CD4-positive, alpha-beta memory T cell (primary cell): ENCODE data around the gene C7orf57. TPM values are rescaled to one million over a fixed set of nuclear protein-coding genes. Genes with fewer than 3 reads are reported as not detected.
A peak's percentile ranks its signal among the peaks of the same experiment; 100 is the strongest.

ENCODE experiments used
- CTCF ChIA-PET: fragments of 350-600 bp; sonication (Branson Sonifier 250); formaldehyde crosslinking; loops from one replicate; lab custom pipeline; 2021; ENCODE audit warnings: inconsistent platforms; ENCODE audit not compliant: partially characterized antibody; lab: Charles Lee
- POLR2A ChIA-PET: fragments of 350-600 bp; sonication (Branson Sonifier 250); formaldehyde crosslinking; loops from one replicate; lab custom pipeline; 2021; ENCODE audit not compliant: partially characterized antibody; lab: Charles Lee
- DNase-seq, 5 donors: peaks; one replicate each; pipeline versions ENCODE4 v3.0.0 to v3.0.0-alpha.2; 2020 to 2022; ENCODE audit warnings: mixed read lengths in 1 of 5
- H3K27ac ChIP-seq: one replicate; pipeline ENCODE4 v1.7.0; 2013; ENCODE audit warnings: low read depth, low read length
- H3K27me3 ChIP-seq: 2 replicates; pipeline ENCODE4 v1.7.0; 2013; ENCODE audit warnings: mild to moderate bottlenecking, low read length, moderate library complexity; ENCODE audit not compliant: insufficient read depth
- H3K36me3 ChIP-seq: 2 replicates; pipeline ENCODE4 v1.7.0; 2013; ENCODE audit warnings: mild to moderate bottlenecking, low read length, moderate library complexity; ENCODE audit not compliant: insufficient read depth
- H3K4me1 ChIP-seq: 2 replicates; pipeline ENCODE4 v1.7.0; 2013; ENCODE audit warnings: mild to moderate bottlenecking, low read length, moderate library complexity; ENCODE audit not compliant: insufficient read depth
- H3K4me3 ChIP-seq, 2 donors: one replicate each; pipeline ENCODE4 v1.7.0; 2013; ENCODE audit warnings: low read length in 2 of 2, mild to moderate bottlenecking in 1 of 2
- H3K9me3 ChIP-seq, 2 donors: one replicate each; pipeline ENCODE4 v1.7.0; 2013; ENCODE audit warnings: low read length in 2 of 2, control low read depth in 1 of 2; ENCODE audit not compliant: control insufficient read depth in 1 of 2
- H3K27ac Mint-ChIP-seq, 7 donors: one replicate each; pipeline ENCODE4 v1.8.0; 2020 to 2021; ENCODE audit warnings: mixed read lengths in 7 of 7, mild to moderate bottlenecking in 6 of 7, inconsistent platforms in 3 of 7, moderate library complexity in 3 of 7
- H3K27me3 Mint-ChIP-seq, 2 donors: one replicate each; pipeline ENCODE4 v1.8.0; 2020 to 2021; ENCODE audit warnings: mixed read lengths in 2 of 2
- H3K36me3 Mint-ChIP-seq, 2 donors: one replicate each; pipeline ENCODE4 v1.8.0; 2020 to 2021; ENCODE audit warnings: mixed read lengths in 2 of 2, inconsistent platforms in 1 of 2, mild to moderate bottlenecking in 1 of 2
- H3K4me1 Mint-ChIP-seq, 4 donors: one replicate each; pipeline ENCODE4 v1.8.0; 2020 to 2021; ENCODE audit warnings: mixed read lengths in 4 of 4, mild to moderate bottlenecking in 1 of 4
- H3K4me3 Mint-ChIP-seq, 8 donors: one replicate each; pipeline ENCODE4 v1.8.0; 2020 to 2021; ENCODE audit warnings: mixed read lengths in 8 of 8, mild to moderate bottlenecking in 7 of 8, moderate library complexity in 6 of 8, inconsistent platforms in 3 of 8
- H3K9me3 Mint-ChIP-seq, 8 donors: one replicate each; pipeline ENCODE4 v1.8.0; 2020 to 2021; ENCODE audit warnings: mixed read lengths in 8 of 8, mild to moderate bottlenecking in 5 of 8, inconsistent platforms in 3 of 8, moderate library complexity in 1 of 8
- intact Hi-C: fragments of 100-400 bp; cut with micrococcal nuclease; formaldehyde crosslinking; loops from one replicate; pipeline ENCODE4 v1.15.1; 2023
- polyA plus RNA-seq, 2 donors: library from polyadenylated mRNA; unstranded; fragments of 300-500 nt; fragmentation: Illumina TruSeq; gene quantifications; one replicate each; pipeline ENCODE4 v1.2.3, GENCODE V29; 2021
- total RNA-seq, 2 experiments: library from RNA; stranded (reverse); gene quantifications; one replicate each; pipeline ENCODE4 v1.2.3, GENCODE V29; 2021

The C7orf57 gene
- total and polyA plus RNA-seq, 4 experiments from 2014 or later = 0.16 to 0.22 TPM; not detected in 2

DNA sequence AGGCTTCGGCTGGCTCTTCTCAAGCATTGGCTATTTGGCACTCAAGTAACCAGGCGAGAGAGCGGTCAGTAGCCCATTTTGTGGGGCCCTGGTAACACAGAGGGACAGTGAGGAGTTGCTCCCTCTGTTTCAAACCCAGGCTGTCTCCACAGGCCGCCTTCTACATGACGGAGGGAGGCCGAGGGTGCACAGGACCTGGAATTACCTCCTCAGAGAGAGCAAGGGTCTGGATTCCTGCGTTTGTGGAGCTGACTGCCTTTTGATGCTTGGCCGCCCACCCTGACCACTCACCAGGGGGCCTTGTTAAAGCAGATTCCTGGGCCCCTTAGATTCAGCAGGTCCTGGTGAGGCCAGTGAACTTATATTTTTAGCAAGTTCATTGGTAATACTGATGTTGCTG, 66.0 kb downstream of the C7orf57 start:
- H3K4me3 ChIP-seq = no peak overlapping the region
- peaks cover 61% of the 10 kb centered on the region for H3K4me1 ChIP-seq
- Mint-ChIP-seq H3K27ac (peak overlapping the region in 4 of 7 donors; percentile 47 to 84 (median 70)), H3K4me3 (no peak overlapping the region), H3K36me3 (peaks cover 67 to 84% of the 10 kb centered on the region in 2 donors), H3K9me3 (no peaks in the 10 kb centered on the region), H3K27me3 (no peaks in the 10 kb centered on the region), H3K4me1 (peaks cover 41 to 66% (median 45%) of the 10 kb centered on the region in 4 donors)
- peaks cover 68% of the 10 kb centered on the region for H3K36me3 ChIP-seq
- no peak overlapping the region for H3K27ac ChIP-seq
- intact Hi-C loops = no loop called here
- DNase-seq = no peak
- POLR2A ChIA-PET = interaction anchor here (1.8 to 4.5 kb wide), 3 partner anchors 12 to 109 kb away, joined by 5 to 20 read pairs (median 7); partner anchors contain the start of gene UPP1
- H3K27me3 ChIP-seq = no peaks in the 10 kb centered on the region
- no peaks in the 10 kb centered on the region for H3K9me3 ChIP-seq
- CTCF ChIA-PET = interaction anchor here (1.2 to 13.3 kb wide), 8 partner anchors 9 to 156 kb away, joined by 3 to 218 read pairs (median 10); partner anchors contain the start of gene UPP1

DNA sequence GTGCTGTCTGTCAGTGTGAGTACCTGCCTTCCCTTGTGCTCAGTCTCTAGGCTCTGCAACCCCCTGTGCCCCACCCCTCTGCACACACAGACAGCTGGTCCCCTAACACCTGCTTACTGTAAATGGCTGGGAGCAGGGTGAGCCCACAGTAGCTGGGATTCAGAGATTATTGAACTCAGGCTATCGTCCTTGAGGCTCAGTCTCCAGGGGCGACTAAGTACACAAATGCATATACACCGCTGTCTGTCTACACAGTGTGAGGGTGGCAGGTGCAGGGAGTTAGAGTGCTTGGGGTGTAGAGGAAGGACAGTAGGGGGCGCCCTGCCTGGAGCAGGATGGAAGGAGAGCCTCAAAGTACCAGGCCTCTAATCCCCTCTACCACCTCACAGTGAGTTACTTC, 66.6 kb downstream of the C7orf57 start:
- Histone ChIP-seq H3K9me3 (no peaks in the 10 kb centered on the region), H3K4me1 (peaks cover 55% of the 10 kb centered on the region), H3K27me3 (no peaks in the 10 kb centered on the region), H3K4me3 (no peak overlapping the region), H3K36me3 (peaks cover 74% of the 10 kb centered on the region), H3K27ac (no peak overlapping the region)
- Mint-ChIP-seq H3K27ac (peak overlapping the region; percentile 59 to 88 (median 80)), H3K36me3 (peaks cover 69 to 85% of the 10 kb centered on the region in 2 donors), H3K4me1 (peaks cover 38 to 61% (median 40%) of the 10 kb centered on the region in 4 donors), H3K27me3 (no peaks in the 10 kb centered on the region), H3K9me3 (no peaks in the 10 kb centered on the region), H3K4me3 (no peak overlapping the region)
- ChIA-PET CTCF (interaction anchor here (1.2 to 13.3 kb wide), 10 partner anchors 8 to 157 kb away, joined by 3 to 218 read pairs (median 10); partner anchors contain the start of gene UPP1), POLR2A (interaction anchor here (1.8 to 4.5 kb wide), 3 partner anchors 13 to 110 kb away, joined by 5 to 20 read pairs (median 7); partner anchors contain the start of gene UPP1)
- intact Hi-C loops = no loop called here
- DNase-seq = peak in 2 of 5 donors; percentile 9 to 18

DNA sequence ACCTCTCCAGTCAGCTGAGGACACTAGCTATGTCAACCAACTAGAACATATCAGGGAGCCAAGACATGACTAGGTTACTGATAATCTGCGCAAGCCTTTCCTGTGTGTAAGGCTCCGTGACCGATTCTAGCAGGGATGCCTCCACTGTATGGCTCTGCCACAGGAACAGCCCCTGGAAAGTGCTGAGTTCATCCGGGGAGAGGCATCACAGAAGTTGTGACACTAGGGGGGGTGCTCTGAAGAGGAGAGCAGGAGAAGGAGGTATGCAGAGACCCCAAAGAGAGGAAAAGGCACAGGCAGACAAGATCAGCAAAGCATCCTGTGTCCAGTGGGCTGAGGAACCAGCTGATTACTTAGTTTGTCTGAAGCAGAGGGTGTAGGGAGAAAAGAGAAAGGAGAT, 67.2 kb downstream of the C7orf57 start:
- H3K27ac ChIP-seq = no peak overlapping the region
- H3K27me3 ChIP-seq = no peaks in the 10 kb centered on the region
- H3K36me3 ChIP-seq = peaks cover 79% of the 10 kb centered on the region
- H3K27ac Mint-ChIP-seq = peak overlapping the region; percentile 59 to 88 (median 80)
- H3K27me3 Mint-ChIP-seq = no peaks in the 10 kb centered on the region
- H3K9me3 ChIP-seq = no peaks in the 10 kb centered on the region
- H3K4me1 Mint-ChIP-seq = peaks cover 36 to 56% (median 36%) of the 10 kb centered on the region in 4 donors
- ChIA-PET CTCF (interaction anchor here (1.2 to 13.3 kb wide), 11 partner anchors 8 to 157 kb away, joined by 3 to 218 read pairs (median 9); partner anchors contain the start of gene UPP1), POLR2A (interaction anchor here (1.8 to 4.5 kb wide), 2 partner anchors 14 to 110 kb away, joined by 7 to 20 read pairs; partner anchors contain the start of gene UPP1)
- peaks cover 73 to 88% of the 10 kb centered on the region in 2 donors for H3K36me3 Mint-ChIP-seq
- DNase-seq = no peak
- intact Hi-C loops = no loop called here
- H3K4me3 ChIP-seq = no peak overlapping the region
- peak overlapping the region in 1 of 8 donors; percentile 45 for H3K4me3 Mint-ChIP-seq
- H3K4me1 ChIP-seq = peaks cover 49% of the 10 kb centered on the region
- H3K9me3 Mint-ChIP-seq = no peaks in the 10 kb centered on the region

DNA sequence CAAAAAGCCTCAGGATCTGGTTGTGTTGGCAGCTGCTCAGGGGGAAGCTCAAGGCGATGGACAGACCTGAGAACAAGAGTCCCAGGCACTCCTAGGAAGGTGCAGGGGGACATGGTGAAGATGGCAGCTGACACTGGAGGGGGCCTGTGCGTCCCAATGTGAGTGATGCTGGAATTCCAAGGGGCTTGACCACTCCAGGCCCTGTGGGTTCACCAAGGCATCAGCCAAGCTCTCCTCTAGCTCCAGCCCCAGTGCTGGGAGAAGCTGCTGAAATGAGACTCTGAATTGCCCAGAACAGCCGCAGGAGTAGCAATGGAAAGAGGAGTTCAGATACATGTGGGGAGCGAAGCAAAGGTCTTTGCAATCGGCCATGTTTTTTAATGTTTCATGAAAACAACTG, 69.7 kb downstream of the C7orf57 start:
- H3K4me1 Mint-ChIP-seq = peaks cover 14 to 35% (median 17%) of the 10 kb centered on the region in 4 donors
- H3K4me3 ChIP-seq = no peak overlapping the region
- ChIA-PET POLR2A (interaction anchor here (0.6 to 2.1 kb wide), 4 partner anchors 9 to 114 kb away, joined by 3 to 7 read pairs (median 4); partner anchors contain the start of gene UPP1), CTCF (interaction anchor here (0.5 to 13.3 kb wide), 6 partner anchors 13 to 160 kb away, joined by 3 to 218 read pairs (median 13); no protein-coding TSS in a partner anchor)
- no peak overlapping the region for H3K4me3 Mint-ChIP-seq
- H3K27ac ChIP-seq = no peak overlapping the region
- peak overlapping the region in 6 of 7 donors; percentile 18 to 87 (median 82) for H3K27ac Mint-ChIP-seq
- intact Hi-C loops = no loop called here
- DNase-seq = no peak
- H3K36me3 ChIP-seq = peaks cover 76% of the 10 kb centered on the region
- H3K27me3 Mint-ChIP-seq = no peaks in the 10 kb centered on the region
- no peaks in the 10 kb centered on the region for H3K9me3 Mint-ChIP-seq
- H3K36me3 Mint-ChIP-seq = peaks cover 69 to 84% of the 10 kb centered on the region in 2 donors
- H3K27me3 ChIP-seq = no peaks in the 10 kb centered on the region
- H3K9me3 ChIP-seq = no peaks in the 10 kb centered on the region
- H3K4me1 ChIP-seq = peaks cover 30% of the 10 kb centered on the region

DNA sequence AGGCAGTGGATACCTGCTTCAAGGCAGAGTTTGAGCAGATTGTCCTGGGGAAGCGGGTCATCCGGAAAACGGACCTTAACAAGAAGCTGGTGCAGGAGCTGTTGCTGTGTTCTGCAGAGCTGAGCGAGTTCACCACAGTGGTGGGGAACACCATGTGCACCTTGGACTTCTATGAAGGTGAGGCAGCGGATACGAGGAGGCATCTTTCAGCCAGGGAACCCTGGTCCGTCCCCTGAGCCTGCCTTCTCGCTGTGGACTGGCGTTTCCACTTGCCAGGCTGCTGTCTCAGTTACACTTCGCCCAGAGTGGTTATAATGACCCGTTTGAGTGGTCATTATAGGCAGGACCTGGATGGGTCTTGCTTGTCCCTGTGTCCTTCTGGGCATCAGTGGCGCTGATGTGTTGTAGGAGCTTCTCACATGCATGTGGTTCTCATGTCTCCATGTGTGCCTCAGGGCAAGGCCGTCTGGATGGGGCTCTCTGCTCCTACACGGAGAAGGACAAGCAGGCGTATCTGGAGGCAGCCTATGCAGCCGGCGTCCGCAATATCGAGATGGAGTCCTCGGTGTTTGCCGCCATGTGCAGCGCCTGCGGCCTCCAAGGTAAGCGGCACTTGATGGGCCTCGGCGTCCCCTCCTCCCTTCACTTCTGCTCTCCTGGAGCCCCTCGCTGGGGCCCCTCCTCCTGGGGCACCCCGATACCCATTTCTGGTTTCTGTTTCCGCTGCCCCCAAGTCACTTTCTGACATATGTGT, 71.7 kb downstream of the C7orf57 start:
- Mint-ChIP-seq H3K27me3 (no peaks in the 10 kb centered on the region), H3K27ac (peak overlapping the region in 3 of 7 donors; percentile 13 to 83 (median 40)), H3K4me1 (peaks cover 16 to 36% (median 18%) of the 10 kb centered on the region in 4 donors), H3K36me3 (peaks cover 64 to 74% of the 10 kb centered on the region in 2 donors), H3K9me3 (no peaks in the 10 kb centered on the region), H3K4me3 (no peak overlapping the region)
- ChIA-PET CTCF (interaction anchor here (0.7 to 13.3 kb wide), 7 partner anchors 11 to 162 kb away, joined by 3 to 218 read pairs (median 42); partner anchors contain the start of gene UPP1), POLR2A (interaction anchor here (2.1 to 5.1 kb wide), 2 partner anchors 11 to 116 kb away, joined by 5 to 66 read pairs; no protein-coding TSS in a partner anchor)
- Histone ChIP-seq H3K4me1 (peaks cover 18% of the 10 kb centered on the region), H3K4me3 (no peak overlapping the region), H3K27me3 (no peaks in the 10 kb centered on the region), H3K36me3 (peaks cover 61% of the 10 kb centered on the region), H3K9me3 (no peaks in the 10 kb centered on the region), H3K27ac (no peak overlapping the region)
- intact Hi-C loops = no loop called here
- no peak for DNase-seq

DNA sequence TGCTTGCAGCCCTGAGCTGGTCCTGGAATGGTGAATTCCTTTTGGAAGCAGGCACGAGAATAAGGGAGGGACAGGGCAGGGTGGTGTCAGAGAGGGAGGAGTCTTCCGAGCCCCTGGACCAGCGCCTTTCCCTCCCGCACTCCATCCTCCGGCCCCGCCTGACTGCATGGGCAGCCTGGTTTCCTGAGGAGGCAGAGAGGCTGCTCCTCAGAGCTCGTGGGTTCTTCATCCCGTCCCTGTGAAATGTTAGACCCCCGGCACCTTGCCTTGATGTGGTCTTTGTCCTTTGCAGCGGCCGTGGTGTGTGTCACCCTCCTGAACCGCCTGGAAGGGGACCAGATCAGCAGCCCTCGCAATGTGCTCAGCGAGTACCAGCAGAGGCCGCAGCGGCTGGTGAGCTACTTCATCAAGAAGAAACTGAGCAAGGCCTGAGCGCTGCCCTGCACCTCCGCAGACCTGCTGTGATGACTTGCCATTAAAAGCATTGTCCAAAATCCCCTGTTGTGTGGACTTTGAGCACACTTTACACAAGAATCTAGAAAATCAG, 72.7 kb downstream of the C7orf57 start:
- no peak overlapping the region for H3K27ac ChIP-seq
- no peaks in the 10 kb centered on the region for H3K9me3 Mint-ChIP-seq
- no peak overlapping the region for H3K4me3 Mint-ChIP-seq
- peaks cover 13% of the 10 kb centered on the region for H3K4me1 ChIP-seq
- peaks cover 11 to 31% (median 14%) of the 10 kb centered on the region in 4 donors for H3K4me1 Mint-ChIP-seq
- no peaks in the 10 kb centered on the region for H3K9me3 ChIP-seq
- no peak overlapping the region for H3K4me3 ChIP-seq
- peaks cover 56 to 68% of the 10 kb centered on the region in 2 donors for H3K36me3 Mint-ChIP-seq
- H3K27me3 ChIP-seq = no peaks in the 10 kb centered on the region
- ChIA-PET CTCF (interaction anchor here (0.7 to 13.3 kb wide), 8 partner anchors 12 to 163 kb away, joined by 3 to 218 read pairs (median 23); partner anchors contain the start of gene UPP1), POLR2A (interaction anchor here (2.5 to 5.1 kb wide), 2 partner anchors 19 to 117 kb away, joined by 12 to 66 read pairs; partner anchors contain the start of gene UPP1)
- H3K27ac Mint-ChIP-seq = peak overlapping the region in 5 of 7 donors; percentile 22 to 82 (median 61)
- DNase-seq = no peak
- peaks cover 54% of the 10 kb centered on the region for H3K36me3 ChIP-seq
- H3K27me3 Mint-ChIP-seq = no peaks in the 10 kb centered on the region
- intact Hi-C loops = no loop called here
